ENCODE results near the gene C3orf38.

C3orf38 gene

GRCh38 chr3:88133711-88134263 is 16.0 kb upstream of the C3orf38 start:
- H3K4me3 ChIP-seq (replicated peaks; ENCODE audit: insufficient read depth, low read length): no peak overlapping the region
- no peak for DNase-seq (ENCODE audit: low read depth in 1 of 2, low spot score in 1 of 2)
- no peak overlapping the region for H3K27ac ChIP-seq (replicated peaks)
- TF ChIP-seq GABPA (IDR thresholded peaks at IDR 0.05; ENCODE audit: low read depth) (no peak), POLR2AphosphoS5 (IDR thresholded peaks at IDR 0.05; ENCODE audit: low read depth) (no peak), CTCF (IDR thresholded peaks at IDR 0.05; ENCODE audit: insufficient read depth, low read length) (no peak), SPI1 (IDR thresholded peaks at IDR 0.05; ENCODE audit: borderline replicate concordance, low read depth) (no peak), REST (IDR thresholded peaks at IDR 0.05; ENCODE audit: insufficient replicate concordance, low read depth) (no peak)
- H3K27me3 ChIP-seq (ENCODE audit: insufficient read depth, poor library complexity, severe bottlenecking): no peaks in the 10 kb centered on the region

GRCh38 chr3:88137836-88138235 is 11.9 kb upstream of the C3orf38 start:
- no peak overlapping the region for H3K4me3 ChIP-seq (replicated peaks; ENCODE audit: insufficient read depth, low read length)
- H3K27ac ChIP-seq (replicated peaks): no peak overlapping the region
- no peaks in the 10 kb centered on the region for H3K27me3 ChIP-seq (ENCODE audit: insufficient read depth, poor library complexity, severe bottlenecking)
- no peak for DNase-seq (ENCODE audit: low read depth in 1 of 2, low spot score in 1 of 2)
- no peak for TF ChIP-seq GABPA (IDR thresholded peaks at IDR 0.05; ENCODE audit: low read depth)
- no peak for TF ChIP-seq SPI1 (IDR thresholded peaks at IDR 0.05; ENCODE audit: borderline replicate concordance, low read depth)
- TF ChIP-seq CTCF (IDR thresholded peaks at IDR 0.05; ENCODE audit: insufficient read depth, low read length): no peak
- no peak for TF ChIP-seq POLR2AphosphoS5 (IDR thresholded peaks at IDR 0.05; ENCODE audit: low read depth)
- no peak for TF ChIP-seq REST (IDR thresholded peaks at IDR 0.05; ENCODE audit: insufficient replicate concordance, low read depth)

- Histone ChIP-seq H3K4me3 (replicated peaks; ENCODE audit: insufficient read depth, low read length) (no peak overlapping the region), H3K27ac (replicated peaks) (no peak overlapping the region), H3K27me3 (ENCODE audit: insufficient read depth, poor library complexity, severe bottlenecking) (no peaks in the 10 kb centered on the region)
- DNase-seq (ENCODE audit: low read depth in 1 of 2, low spot score in 1 of 2): no peak
- no peak for TF ChIP-seq REST (IDR thresholded peaks at IDR 0.05; ENCODE audit: insufficient replicate concordance, low read depth)
- no peak for TF ChIP-seq CTCF (IDR thresholded peaks at IDR 0.05; ENCODE audit: insufficient read depth, low read length)
- no peak for TF ChIP-seq POLR2AphosphoS5 (IDR thresholded peaks at IDR 0.05; ENCODE audit: low read depth)
- no peak for TF ChIP-seq SPI1 (IDR thresholded peaks at IDR 0.05; ENCODE audit: borderline replicate concordance, low read depth)
- TF ChIP-seq GABPA (IDR thresholded peaks at IDR 0.05; ENCODE audit: low read depth): no peak
Observed at GRCh38 chr3:88141458-88142083, 8.2 kb upstream of the C3orf38 start.

All from HL-60 (cell line).